Suprapubic skin (tissue), 4 donors: ENCODE measurements around the gene EPC2. TPM values are rescaled to one million over a fixed set of nuclear protein-coding genes. Genes with fewer than 3 reads are reported as not detected.
A peak's percentile ranks its signal among the peaks of the same experiment; 100 is the strongest.

ENCODE experiments used
- DNase-seq, 2 donors: peaks; one replicate each; pipeline ENCODE4 v3.0.0-alpha.2; 2019; ENCODE audit warnings: low spot score in 2 of 2
- H3K27ac ChIP-seq: fragments of 200-600 bp; sonication (generic); one replicate; pipeline ENCODE4 v1.5.1; 2019
- H3K27me3 ChIP-seq: fragments of 200-600 bp; sonication (generic); one replicate; pipeline ENCODE4 v1.5.1; 2019
- H3K36me3 ChIP-seq: fragments of 200-600 bp; sonication (generic); one replicate; pipeline ENCODE4 v1.5.1; 2019
- H3K4me1 ChIP-seq: fragments of 200-600 bp; sonication (generic); one replicate; pipeline ENCODE4 v1.5.1; 2019
- H3K4me3 ChIP-seq: fragments of 200-600 bp; sonication (generic); one replicate; pipeline ENCODE4 v1.5.1; 2019; ENCODE audit warnings: mild to moderate bottlenecking
- H3K9me3 ChIP-seq: fragments of 200-600 bp; sonication (generic); one replicate; pipeline ENCODE4 v1.5.1; 2019
- CTCF ChIP-seq, 2 donors: fragments of 200-600 bp in 1 of 2; fragments of 450-650 bp in 1 of 2; sonication (generic) in 1 of 2; IDR thresholded peaks; one replicate each; pipeline ENCODE4 v1.5.1; 2016 to 2019; ENCODE audit warnings: antibody characterized with exemption in 2 of 2, mild to moderate bottlenecking in 1 of 2, moderate library complexity in 1 of 2
- EP300 ChIP-seq: sonication (generic); formaldehyde crosslinking; IDR thresholded peaks from one replicate; pipeline ENCODE4 v1.6.1; 2017; ENCODE audit warnings: antibody characterized with exemption
- POLR2A ChIP-seq, 2 donors: fragments of 450-650 bp; IDR thresholded peaks; one replicate each; pipeline ENCODE4 v1.6.1; 2017; ENCODE audit warnings: antibody characterized with exemption in 2 of 2, mild to moderate bottlenecking in 2 of 2, moderate library complexity in 2 of 2
- POLR2AphosphoS5 ChIP-seq, 3 donors: sonication (generic); formaldehyde crosslinking; IDR thresholded peaks; one replicate each; pipeline ENCODE4 v1.6.1; 2017; ENCODE audit warnings: antibody characterized with exemption in 3 of 3
- WGBS: methylation state at CpG from one replicate; pipeline ENCODE4 v1.1.5; 2018; 5-methylcytosine and 5-hydroxymethylcytosine counted together
- total RNA-seq, 4 donors: library from RNA; depleted of rRNA; stranded (reverse); fragments of >200 nt; gene quantifications; one replicate each; pipeline ENCODE4 v1.1.0, GENCODE V29; 2016

Gene EPC2
- total RNA-seq, 4 donors from 2014 or later: 22.9 to 30.3 (median 26.9) TPM

GRCh38 chr2:148640767-148641166 lies 3.8 kb upstream of the EPC2 start:
- 50% methylated on average over 5 of the region's 5 CpGs for WGBS
- DNase-seq: no peak

GRCh38 chr2:148642112-148642744 lies 2.3 kb upstream of the EPC2 start:
- Histone ChIP-seq H3K4me3 (no peak overlapping the region), H3K27me3 (no peaks in the 10 kb centered on the region), H3K36me3 (no peaks in the 10 kb centered on the region), H3K9me3 (no peaks in the 10 kb centered on the region), H3K27ac (peak overlapping the region; percentile 12), H3K4me1 (peaks cover 24% of the 10 kb centered on the region)
- no peak for DNase-seq
- 77% methylated on average over 2 of the region's 2 CpGs for WGBS
- TF ChIP-seq POLR2A (IDR thresholded peaks at IDR 0.05) (no peak), CTCF (IDR thresholded peaks at IDR 0.05) (no peak), EP300 (no peak), POLR2AphosphoS5 (IDR thresholded peaks at IDR 0.05) (no peak)

More at GRCh38 chr2:148640767-148641166, 3.8 kb upstream of the EPC2 start:
- no peaks in the 10 kb centered on the region for H3K27me3 ChIP-seq
- no peaks in the 10 kb centered on the region for H3K36me3 ChIP-seq
- H3K9me3 ChIP-seq: no peaks in the 10 kb centered on the region
- no peak overlapping the region for H3K4me3 ChIP-seq
- no peak overlapping the region for H3K27ac ChIP-seq
- H3K4me1 ChIP-seq: peaks cover 15% of the 10 kb centered on the region
- TF ChIP-seq POLR2A (IDR thresholded peaks at IDR 0.05): no peak
- TF ChIP-seq EP300: no peak
- TF ChIP-seq CTCF (IDR thresholded peaks at IDR 0.05): no peak
- TF ChIP-seq POLR2AphosphoS5 (IDR thresholded peaks at IDR 0.05): no peak

GRCh38 chr2:148642891-148643416 lies 1.6 kb upstream of the EPC2 start:
- TF ChIP-seq POLR2AphosphoS5 (IDR thresholded peaks at IDR 0.05): no peak
- no peak for TF ChIP-seq POLR2A (IDR thresholded peaks at IDR 0.05)
- Histone ChIP-seq H3K27ac (peak overlapping the region; percentile 100), H3K36me3 (no peaks in the 10 kb centered on the region), H3K4me1 (peaks cover 24% of the 10 kb centered on the region), H3K27me3 (no peaks in the 10 kb centered on the region), H3K9me3 (no peaks in the 10 kb centered on the region), H3K4me3 (no peak overlapping the region)
- 59% methylated on average over 3 of the region's 3 CpGs for WGBS
- no peak for DNase-seq

GRCh38 chr2:148643421-148643820 lies 1.1 kb upstream of the EPC2 start:
- H3K9me3 ChIP-seq: no peaks in the 10 kb centered on the region
- peaks cover 25% of the 10 kb centered on the region for H3K4me1 ChIP-seq
- no peak for DNase-seq
- no peaks in the 10 kb centered on the region for H3K36me3 ChIP-seq
- WGBS: 26% methylated on average over 5 of the region's 5 CpGs
- peak overlapping the region; percentile 97 for H3K4me3 ChIP-seq
- no peaks in the 10 kb centered on the region for H3K27me3 ChIP-seq
- TF ChIP-seq POLR2A (IDR thresholded peaks at IDR 0.05): no peak
- no peak for TF ChIP-seq CTCF (IDR thresholded peaks at IDR 0.05)
- no peak for TF ChIP-seq EP300
- TF ChIP-seq POLR2AphosphoS5 (IDR thresholded peaks at IDR 0.05): no peak
- H3K27ac ChIP-seq: peak overlapping the region; percentile 100

- Histone ChIP-seq H3K9me3 (no peaks in the 10 kb centered on the region), H3K4me3 (peak overlapping the region; percentile 97), H3K36me3 (no peaks in the 10 kb centered on the region), H3K27ac (peak overlapping the region; percentile 100), H3K4me1 (peaks cover 28% of the 10 kb centered on the region), H3K27me3 (no peaks in the 10 kb centered on the region)
- WGBS: 0% methylated on average over 5 of the region's 69 CpGs
- peak; percentile 96 for DNase-seq
- TF ChIP-seq EP300 (no peak), CTCF (IDR thresholded peaks at IDR 0.05) (peak in 1 of 2 donors; percentile 53), POLR2AphosphoS5 (IDR thresholded peaks at IDR 0.05) (peak in 2 of 3 donors; percentile 5 to 79), POLR2A (IDR thresholded peaks at IDR 0.05) (no peak)
Measured at GRCh38 chr2:148644883-148645538, 460 bp downstream of the EPC2 start.
